Neutrophil (primary cell): ENCODE data around the gene CEP112.

Source experiments
- H3K27ac ChIP-seq: fragments of 200-600 bp; sonication (generic); 2 replicates; pipeline ENCODE4 v1.5.1; 2016; ENCODE audit warnings: mild to moderate bottlenecking, moderate library complexity
- H3K27me3 ChIP-seq: fragments of 200-600 bp; sonication (generic); 2 replicates; pipeline ENCODE4 v1.6.0; 2016; ENCODE audit warnings: mild to moderate bottlenecking
- H3K36me3 ChIP-seq: fragments of 200-600 bp; sonication (generic); 2 replicates; pipeline ENCODE4 v1.5.1; 2017
- H3K4me1 ChIP-seq, 2 experiments: fragments of 200-600 bp in 1 of 2; sonication (generic) in 1 of 2; 1 replicate in 1 of 2; 2 replicates in 1 of 2; pipeline versions ENCODE4 v1.5.1 to v1.6.1; 2013 to 2016; ENCODE audit warnings: low read depth in 1 of 2, low read length in 1 of 2, mild to moderate bottlenecking in 1 of 2, moderate library complexity in 1 of 2; ENCODE audit not compliant: control insufficient read depth in 1 of 2, insufficient read depth in 1 of 2
- H3K4me3 ChIP-seq, 2 experiments: fragments of 200-600 bp in 1 of 2; sonication (generic) in 1 of 2; 1 replicate in 1 of 2; 2 replicates in 1 of 2; pipeline ENCODE4 v1.5.1; 2013 to 2016; ENCODE audit warnings: low read depth in 1 of 2, low read length in 1 of 2, mild to moderate bottlenecking in 1 of 2, moderate library complexity in 1 of 2
- H3K9me3 ChIP-seq: fragments of 200-600 bp; sonication (generic); 2 replicates; pipeline ENCODE4 v1.5.1; 2016
- CTCF ChIP-seq: fragments of 200-600 bp; sonication (generic); IDR thresholded peaks from 2 replicates; pipeline ENCODE4 v1.5.1; 2016; ENCODE audit warnings: antibody characterized with exemption

The CEP112 gene

GRCh38 chr17:65753348-65753747 lies 438.6 kb downstream of the CEP112 start:
- Histone ChIP-seq H3K27me3 (no peaks in the 10 kb centered on the region), H3K36me3 (no peaks in the 10 kb centered on the region), H3K9me3 (no peaks in the 10 kb centered on the region), H3K4me1 (no peaks in the 10 kb centered on the region), H3K4me3 (no peak overlapping the region), H3K27ac (no peak overlapping the region)
- TF ChIP-seq CTCF = no peak

- no peak for TF ChIP-seq CTCF
- Histone ChIP-seq H3K27ac (no peak overlapping the region), H3K27me3 (no peaks in the 10 kb centered on the region), H3K9me3 (no peaks in the 10 kb centered on the region), H3K36me3 (no peaks in the 10 kb centered on the region), H3K4me3 (no peak overlapping the region), H3K4me1 (no peaks in the 10 kb centered on the region)
Measured at GRCh38 chr17:65751263-65751662, 440.7 kb downstream of the CEP112 start.

- Histone ChIP-seq H3K27ac (no peak overlapping the region), H3K36me3 (no peaks in the 10 kb centered on the region), H3K4me3 (no peak overlapping the region), H3K4me1 (no peaks in the 10 kb centered on the region), H3K27me3 (no peaks in the 10 kb centered on the region), H3K9me3 (no peaks in the 10 kb centered on the region)
- no peak for TF ChIP-seq CTCF
Measured at GRCh38 chr17:65750631-65751115, 441.3 kb downstream of the CEP112 start.

- H3K36me3 ChIP-seq = no peaks in the 10 kb centered on the region
- TF ChIP-seq CTCF = no peak
- no peaks in the 10 kb centered on the region for H3K27me3 ChIP-seq
- no peaks in the 10 kb centered on the region for H3K9me3 ChIP-seq
- H3K4me1 ChIP-seq = no peaks in the 10 kb centered on the region
- H3K27ac ChIP-seq = no peak overlapping the region
- no peak overlapping the region for H3K4me3 ChIP-seq
Measured at GRCh38 chr17:65750166-65750565, 441.8 kb downstream of the CEP112 start.

- no peak overlapping the region for H3K27ac ChIP-seq
- H3K36me3 ChIP-seq = no peaks in the 10 kb centered on the region
- no peak overlapping the region for H3K4me3 ChIP-seq
- H3K9me3 ChIP-seq = no peaks in the 10 kb centered on the region
- H3K27me3 ChIP-seq = no peaks in the 10 kb centered on the region
- TF ChIP-seq CTCF = no peak
- no peaks in the 10 kb centered on the region for H3K4me1 ChIP-seq
Measured at GRCh38 chr17:65749479-65749878, 442.5 kb downstream of the CEP112 start.

GRCh38 chr17:65745241-65745640 lies 446.7 kb downstream of the CEP112 start:
- Histone ChIP-seq H3K27me3 (peaks cover 3% of the 10 kb centered on the region), H3K36me3 (no peaks in the 10 kb centered on the region), H3K9me3 (no peaks in the 10 kb centered on the region), H3K27ac (no peak overlapping the region), H3K4me3 (no peak overlapping the region), H3K4me1 (no peaks in the 10 kb centered on the region)
- TF ChIP-seq CTCF = no peak
